ENCODE data around the gene TANC2. TPM values are rescaled to one million over a fixed set of nuclear protein-coding genes. Genes with fewer than 3 reads are reported as not detected.

TANC2 gene
- total RNA-seq, 1 donor from 2014 or later, result 66.9 TPM

DNA sequence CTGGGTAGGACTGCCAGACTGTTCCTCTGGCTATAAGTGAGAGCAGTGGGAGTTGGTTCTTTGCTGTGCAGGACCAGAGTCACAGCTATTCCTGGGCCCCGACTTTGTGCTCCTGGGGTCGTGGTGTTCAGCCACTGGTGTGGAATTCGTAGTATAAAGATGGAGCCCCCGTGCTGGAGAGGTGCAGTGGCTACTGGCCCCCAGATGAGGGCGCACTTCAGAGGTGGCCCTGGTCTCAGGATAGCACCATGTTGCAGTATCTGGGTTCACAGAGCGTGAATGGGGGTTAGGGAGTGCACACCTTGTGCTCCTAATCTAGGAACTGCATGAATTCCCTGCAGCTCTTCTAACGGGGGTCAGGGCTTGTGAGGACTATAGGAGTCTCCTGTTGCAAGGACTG lies 21.1 kb downstream of the TANC2 start:
- no peak for FAIRE-seq
- Histone ChIP-seq H3K79me2 (ENCODE audit: insufficient read depth, low read length) (peaks cover 99% of the 10 kb centered on the region), H3K4me1 (ENCODE audit: insufficient read depth, low read length) (no peaks in the 10 kb centered on the region), H3K4me2 (ENCODE audit: low read length) (no peak overlapping the region), H2AFZ (ENCODE audit: low read depth, low read length) (no peak overlapping the region), H3K9me3 (ENCODE audit: insufficient read depth, low read depth, low read length) (no peaks in the 10 kb centered on the region), H3K27ac (ENCODE audit: low read depth, low read length) (no peak overlapping the region), H4K20me1 (ENCODE audit: insufficient read depth, low read length) (peaks cover 78% of the 10 kb centered on the region), H3K9ac (ENCODE audit: low read length) (no peak overlapping the region), H3K27me3 (ENCODE audit: insufficient read depth, low read length) (no peaks in the 10 kb centered on the region), H3K36me3 (ENCODE audit: insufficient read depth, low read length) (peaks cover 2% of the 10 kb centered on the region), H3K4me3 (ENCODE audit: insufficient read depth, low read depth, low read length) (no peak overlapping the region)
- no peaks in the 10 kb centered on the region for H3K36me3 Mint-ChIP-seq (ENCODE audit: low read depth, unreplicated experiment)
- TF ChIP-seq, protein P1, sequence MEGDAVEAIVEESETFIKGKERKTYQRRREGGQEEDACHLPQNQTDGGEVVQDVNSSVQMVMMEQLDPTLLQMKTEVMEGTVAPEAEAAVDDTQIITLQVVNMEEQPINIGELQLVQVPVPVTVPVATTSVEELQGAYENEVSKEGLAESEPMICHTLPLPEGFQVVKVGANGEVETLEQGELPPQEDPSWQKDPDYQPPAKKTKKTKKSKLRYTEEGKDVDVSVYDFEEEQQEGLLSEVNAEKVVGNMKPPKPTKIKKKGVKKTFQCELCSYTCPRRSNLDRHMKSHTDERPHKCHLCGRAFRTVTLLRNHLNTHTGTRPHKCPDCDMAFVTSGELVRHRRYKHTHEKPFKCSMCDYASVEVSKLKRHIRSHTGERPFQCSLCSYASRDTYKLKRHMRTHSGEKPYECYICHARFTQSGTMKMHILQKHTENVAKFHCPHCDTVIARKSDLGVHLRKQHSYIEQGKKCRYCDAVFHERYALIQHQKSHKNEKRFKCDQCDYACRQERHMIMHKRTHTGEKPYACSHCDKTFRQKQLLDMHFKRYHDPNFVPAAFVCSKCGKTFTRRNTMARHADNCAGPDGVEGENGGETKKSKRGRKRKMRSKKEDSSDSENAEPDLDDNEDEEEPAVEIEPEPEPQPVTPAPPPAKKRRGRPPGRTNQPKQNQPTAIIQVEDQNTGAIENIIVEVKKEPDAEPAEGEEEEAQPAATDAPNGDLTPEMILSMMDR (IDR thresholded peaks at IDR 0.05; ENCODE audit: insufficient read depth, low read depth, low read length), result peak; percentile 13
- no peak for TF ChIP-seq EZH2 (IDR thresholded peaks at IDR 0.05; ENCODE audit: insufficient read depth, low read length)
- no peak overlapping the region for H3K4me3 Mint-ChIP-seq (ENCODE audit: unreplicated experiment)
- no peaks in the 10 kb centered on the region for H3K27me3 Mint-ChIP-seq (ENCODE audit: low read depth, unreplicated experiment)
- peaks cover 21% of the 10 kb centered on the region for H3K4me1 Mint-ChIP-seq (ENCODE audit: low read depth, unreplicated experiment)
- H3K27ac Mint-ChIP-seq (ENCODE audit: unreplicated experiment), result no peak overlapping the region
- DNase-seq (ENCODE audit: low read depth), result no peak
- H3K9me3 Mint-ChIP-seq (ENCODE audit: unreplicated experiment), result peaks cover 3% of the 10 kb centered on the region

DNA sequence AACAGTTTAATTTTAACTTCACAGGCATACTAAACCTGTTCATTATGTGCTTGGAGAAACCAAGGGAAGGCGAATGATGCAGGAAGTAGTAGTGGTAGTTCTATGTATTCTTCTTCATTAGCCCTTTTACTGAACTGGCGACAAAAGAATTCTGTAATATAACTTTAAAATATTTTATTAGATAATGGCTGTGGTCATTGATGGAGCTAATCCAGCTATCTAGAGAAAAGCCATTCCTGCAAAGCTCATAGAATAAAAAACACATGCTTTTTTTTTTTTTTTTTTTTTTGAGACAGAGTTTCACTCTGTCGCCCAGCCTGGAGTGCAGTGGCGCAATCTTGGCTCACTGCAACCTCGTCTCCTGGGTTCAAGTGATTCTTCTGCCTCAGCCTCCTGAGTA lies 23.5 kb downstream of the TANC2 start:
- no peaks in the 10 kb centered on the region for H3K27me3 ChIP-seq (ENCODE audit: insufficient read depth, low read length)
- no peak overlapping the region for H2AFZ ChIP-seq (ENCODE audit: low read depth, low read length)
- H3K36me3 Mint-ChIP-seq (ENCODE audit: low read depth, unreplicated experiment), result no peaks in the 10 kb centered on the region
- no peak overlapping the region for H3K4me3 ChIP-seq (ENCODE audit: insufficient read depth, low read depth, low read length)
- no peak overlapping the region for H3K9ac ChIP-seq (ENCODE audit: low read length)
- H3K4me1 ChIP-seq (ENCODE audit: insufficient read depth, low read length), result no peaks in the 10 kb centered on the region
- peaks cover 99% of the 10 kb centered on the region for H3K79me2 ChIP-seq (ENCODE audit: insufficient read depth, low read length)
- H3K27ac ChIP-seq (ENCODE audit: low read depth, low read length), result no peak overlapping the region
- H3K9me3 ChIP-seq (ENCODE audit: insufficient read depth, low read depth, low read length), result no peaks in the 10 kb centered on the region
- no peak overlapping the region for H3K4me3 Mint-ChIP-seq (ENCODE audit: unreplicated experiment)
- H3K4me1 Mint-ChIP-seq (ENCODE audit: low read depth, unreplicated experiment), result peaks cover 21% of the 10 kb centered on the region
- peaks cover 1% of the 10 kb centered on the region for H3K9me3 Mint-ChIP-seq (ENCODE audit: unreplicated experiment)
- no peak overlapping the region for H3K4me2 ChIP-seq (ENCODE audit: low read length)
- no peak for FAIRE-seq
- H3K27me3 Mint-ChIP-seq (ENCODE audit: low read depth, unreplicated experiment), result no peaks in the 10 kb centered on the region
- no peak for DNase-seq (ENCODE audit: low read depth)
- H4K20me1 ChIP-seq (ENCODE audit: insufficient read depth, low read length), result peaks cover 77% of the 10 kb centered on the region
- H3K27ac Mint-ChIP-seq (ENCODE audit: unreplicated experiment), result no peak overlapping the region
- H3K36me3 ChIP-seq (ENCODE audit: insufficient read depth, low read length), result peaks cover 2% of the 10 kb centered on the region
- TF ChIP-seq, protein P1 (IDR thresholded peaks at IDR 0.05; ENCODE audit: insufficient read depth, low read depth, low read length), result no peak
- no peak for TF ChIP-seq EZH2 (IDR thresholded peaks at IDR 0.05; ENCODE audit: insufficient read depth, low read length)

DNA sequence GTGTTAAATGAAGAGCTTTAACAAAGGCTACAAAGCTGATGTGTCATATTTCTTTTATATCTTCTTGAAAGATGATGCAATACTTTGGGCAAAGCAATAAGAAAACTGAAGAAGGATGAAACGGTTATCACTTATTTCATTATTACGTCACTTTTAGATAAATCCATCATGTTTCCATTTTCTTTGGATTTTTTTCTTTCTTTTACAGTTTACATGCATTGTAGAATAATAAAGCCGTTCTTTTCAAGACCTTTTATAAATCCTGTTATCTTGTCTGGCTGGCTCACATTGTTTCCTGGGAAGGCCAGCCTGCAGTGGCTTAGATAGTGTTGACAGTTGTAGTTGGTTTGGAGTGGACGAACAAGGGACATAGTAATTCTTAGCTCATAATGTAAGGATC lies 28.9 kb downstream of the TANC2 start:
- peaks cover 9% of the 10 kb centered on the region for H3K4me1 ChIP-seq (ENCODE audit: insufficient read depth, low read length)
- no peak overlapping the region for H3K4me3 ChIP-seq (ENCODE audit: insufficient read depth, low read depth, low read length)
- FAIRE-seq, result peak; percentile 9
- no peaks in the 10 kb centered on the region for H3K27me3 Mint-ChIP-seq (ENCODE audit: low read depth, unreplicated experiment)
- no peak overlapping the region for H3K4me2 ChIP-seq (ENCODE audit: low read length)
- H3K27ac ChIP-seq (ENCODE audit: low read depth, low read length), result no peak overlapping the region
- H3K36me3 ChIP-seq (ENCODE audit: insufficient read depth, low read length), result no peaks in the 10 kb centered on the region
- H3K9me3 Mint-ChIP-seq (ENCODE audit: unreplicated experiment), result no peaks in the 10 kb centered on the region
- H3K36me3 Mint-ChIP-seq (ENCODE audit: low read depth, unreplicated experiment), result no peaks in the 10 kb centered on the region
- TF ChIP-seq, protein P1 (IDR thresholded peaks at IDR 0.05; ENCODE audit: insufficient read depth, low read depth, low read length), result no peak
- no peak for TF ChIP-seq EZH2 (IDR thresholded peaks at IDR 0.05; ENCODE audit: insufficient read depth, low read length)
- H2AFZ ChIP-seq (ENCODE audit: low read depth, low read length), result no peak overlapping the region
- H3K27ac Mint-ChIP-seq (ENCODE audit: unreplicated experiment), result peak overlapping the region; percentile 75
- H4K20me1 ChIP-seq (ENCODE audit: insufficient read depth, low read length), result peaks cover 67% of the 10 kb centered on the region
- peaks cover 98% of the 10 kb centered on the region for H3K79me2 ChIP-seq (ENCODE audit: insufficient read depth, low read length)
- no peaks in the 10 kb centered on the region for H3K9me3 ChIP-seq (ENCODE audit: insufficient read depth, low read depth, low read length)
- no peaks in the 10 kb centered on the region for H3K27me3 ChIP-seq (ENCODE audit: insufficient read depth, low read length)
- H3K4me3 Mint-ChIP-seq (ENCODE audit: unreplicated experiment), result no peak overlapping the region
- H3K4me1 Mint-ChIP-seq (ENCODE audit: low read depth, unreplicated experiment), result peaks cover 33% of the 10 kb centered on the region
- DNase-seq (ENCODE audit: low read depth), result peak; percentile 10
- no peak overlapping the region for H3K9ac ChIP-seq (ENCODE audit: low read length)
